Measurements from ENCODE around the gene WFS1.

WFS1 gene

GRCh38 chr4:6235012-6235411 lies 34.6 kb upstream of the WFS1 start:
- DNase-seq, result no peak

- no peak for DNase-seq
Measured at GRCh38 chr4:6235901-6236640, 33.6 kb upstream of the WFS1 start.

GRCh38 chr4:6236816-6237390 lies 32.7 kb upstream of the WFS1 start:
- no peak for DNase-seq

GRCh38 chr4:6239486-6239885 lies 30.2 kb upstream of the WFS1 start:
- DNase-seq, result no peak

DNA sequence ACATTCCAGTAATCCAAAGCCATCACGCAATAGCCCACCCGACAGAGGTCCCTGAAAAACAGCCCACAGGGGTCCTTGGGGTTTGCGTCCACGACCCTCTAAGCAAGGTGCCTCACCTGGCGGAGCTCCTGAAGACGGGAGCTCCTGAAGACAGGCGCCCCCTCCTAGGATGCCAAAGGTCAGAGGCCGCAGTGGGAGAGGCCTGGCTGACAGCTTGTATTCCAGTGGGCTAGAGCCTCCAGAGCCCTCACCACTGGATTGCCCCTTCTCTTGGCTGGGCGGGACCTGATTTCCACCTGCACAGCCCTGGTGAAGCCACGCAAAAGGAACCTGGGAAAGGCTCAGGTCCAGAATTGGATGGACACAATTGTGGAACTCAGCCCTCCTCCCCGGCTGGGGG lies 29.7 kb upstream of the WFS1 start:
- no peak for DNase-seq

DNA sequence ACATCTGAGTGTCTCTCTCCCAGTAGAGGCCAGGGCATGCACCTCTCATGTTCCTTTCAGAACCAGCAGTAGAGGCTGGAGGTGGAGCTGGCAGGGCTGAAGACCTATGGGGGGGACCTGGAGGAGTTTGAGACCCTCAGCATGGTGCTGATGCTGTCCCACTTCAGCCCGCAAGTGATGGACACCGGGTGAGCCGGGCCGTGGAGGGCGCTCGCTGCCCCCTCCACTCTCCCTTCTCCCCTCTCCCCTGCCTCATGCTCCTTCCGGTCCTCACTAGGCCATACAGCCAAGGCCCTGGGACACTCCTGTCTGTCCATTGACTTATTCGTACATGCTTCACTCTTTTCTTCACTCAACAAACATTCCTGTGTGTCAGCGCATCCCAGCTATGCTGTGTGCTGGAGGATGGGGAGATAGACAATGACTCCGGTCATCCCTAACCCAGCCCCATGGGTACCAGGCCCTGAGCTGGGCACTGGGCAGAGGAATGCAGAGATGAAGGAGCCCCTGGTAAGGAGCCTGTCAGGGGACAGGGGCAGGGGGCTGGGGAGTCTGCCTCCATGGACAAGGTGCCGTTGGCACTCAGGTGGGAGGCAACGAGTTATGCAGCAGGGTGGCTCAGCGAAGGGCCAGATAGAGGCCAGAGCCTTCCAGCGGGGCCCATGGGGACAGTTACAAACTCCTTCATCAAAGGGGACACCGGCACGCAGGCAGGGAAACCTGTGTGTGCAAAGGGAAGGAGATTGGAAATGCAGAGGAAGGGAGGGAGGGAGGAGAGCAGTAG lies 28.4 kb upstream of the WFS1 start:
- no peak for DNase-seq

DNA sequence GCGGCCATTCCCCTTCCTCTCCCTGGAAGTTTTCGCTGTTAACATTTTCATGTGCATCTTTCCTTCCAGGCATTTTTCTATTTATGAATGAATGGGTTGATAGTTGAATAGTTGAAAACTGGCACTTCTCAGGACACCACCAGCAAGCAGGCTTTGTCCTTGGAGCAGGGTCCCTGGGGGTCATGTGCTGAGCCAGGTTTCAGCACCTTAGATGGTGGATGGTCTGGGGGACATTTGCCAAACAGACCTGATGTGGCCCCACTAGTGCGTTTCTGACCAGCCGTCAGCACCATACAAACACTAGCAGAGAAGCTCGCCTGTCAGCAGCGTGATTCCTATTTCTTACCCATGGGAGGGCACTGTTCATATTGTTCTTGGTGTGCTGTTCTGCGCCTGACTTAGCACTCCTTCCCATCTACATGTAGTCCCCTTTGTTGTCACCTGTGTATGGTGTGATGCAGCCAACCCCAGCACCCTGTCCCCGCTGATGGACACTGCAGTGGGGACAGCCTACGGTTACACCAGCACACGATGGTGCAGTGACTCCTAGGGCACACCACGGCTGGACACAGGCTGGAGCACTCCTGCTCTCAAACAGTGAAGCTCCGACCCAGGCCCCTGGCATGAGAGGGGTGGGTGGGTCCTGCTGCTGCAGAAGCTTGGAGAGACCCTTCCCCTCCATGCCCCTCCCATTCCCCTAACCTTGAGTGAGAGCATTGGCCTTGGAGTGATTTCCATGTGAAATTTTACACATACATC lies 27.2 kb upstream of the WFS1 start:
- DNase-seq, result no peak

GRCh38 chr4:6245246-6246169 lies 24.1 kb upstream of the WFS1 start:
- no peak for DNase-seq

- no peak for DNase-seq
Measured at GRCh38 chr4:6246170-6246634, 23.4 kb upstream of the WFS1 start.

GRCh38 chr4:6248394-6248793 lies 21.3 kb upstream of the WFS1 start:
- DNase-seq, result no peak

DNA sequence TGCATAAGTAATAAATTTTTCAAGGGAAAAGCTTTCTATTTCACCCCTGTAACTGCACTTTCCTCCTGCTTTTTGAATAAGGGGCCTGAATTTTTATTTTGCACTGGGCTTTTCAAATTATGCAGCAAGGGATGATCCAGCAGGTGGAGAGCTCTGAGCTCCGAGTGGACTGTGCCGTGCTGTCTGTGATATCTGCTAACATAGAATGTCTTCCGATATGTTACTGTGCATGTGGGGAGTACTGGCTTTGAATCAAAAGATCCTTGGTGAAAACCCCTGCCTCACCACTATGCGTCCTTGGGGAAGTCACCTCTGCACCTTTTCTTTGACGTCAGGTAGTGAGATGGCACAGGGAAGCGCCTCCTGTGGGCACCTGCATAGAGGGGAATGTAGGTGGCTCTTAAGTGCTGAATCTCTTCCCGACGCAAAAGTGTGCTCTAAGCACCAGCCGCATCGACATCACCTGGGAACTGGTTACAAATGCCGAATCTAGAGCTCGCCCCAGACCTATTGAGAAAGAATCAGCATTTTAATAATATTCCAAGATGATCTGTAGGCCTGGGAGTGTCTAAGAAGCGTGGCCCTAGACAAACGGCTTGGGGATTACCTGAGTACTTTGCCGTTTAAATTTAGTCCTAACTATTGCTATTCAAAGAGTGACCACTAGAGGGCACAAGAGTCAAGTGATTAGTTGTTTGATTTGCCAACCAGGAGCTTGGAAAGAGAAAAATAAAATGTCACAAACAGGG lies 19.2 kb upstream of the WFS1 start:
- DNase-seq, result no peak

GRCh38 chr4:6250984-6251295 lies 18.7 kb upstream of the WFS1 start:
- no peak for DNase-seq

- DNase-seq, result no peak
Measured at GRCh38 chr4:6251365-6251764, 18.3 kb upstream of the WFS1 start.

GRCh38 chr4:6252051-6252450 lies 17.6 kb upstream of the WFS1 start:
- DNase-seq, result no peak

GRCh38 chr4:6253111-6253510 lies 16.5 kb upstream of the WFS1 start:
- no peak for DNase-seq

GRCh38 chr4:6253961-6254360 lies 15.7 kb upstream of the WFS1 start:
- DNase-seq, result no peak

DNA sequence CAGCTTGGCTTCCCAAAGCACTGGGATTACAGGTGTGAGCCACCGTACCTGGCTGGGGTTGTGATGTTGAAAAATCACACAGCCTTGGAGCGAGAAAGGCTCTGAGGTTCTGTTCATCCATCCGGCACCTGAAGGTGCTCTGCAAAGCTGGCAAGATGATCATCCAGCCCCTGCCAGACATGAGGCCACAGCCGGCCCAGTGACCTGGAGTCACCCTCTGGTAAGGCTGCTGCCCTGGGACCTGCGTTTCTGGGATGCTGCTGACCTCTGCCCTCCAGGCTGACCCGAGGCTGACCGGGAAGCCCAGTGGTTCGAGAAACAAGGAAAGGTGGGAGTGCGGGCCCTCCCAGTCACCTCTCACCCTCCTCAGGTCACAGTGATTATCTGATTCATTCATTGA lies 13.5 kb upstream of the WFS1 start:
- no peak for DNase-seq

DNA sequence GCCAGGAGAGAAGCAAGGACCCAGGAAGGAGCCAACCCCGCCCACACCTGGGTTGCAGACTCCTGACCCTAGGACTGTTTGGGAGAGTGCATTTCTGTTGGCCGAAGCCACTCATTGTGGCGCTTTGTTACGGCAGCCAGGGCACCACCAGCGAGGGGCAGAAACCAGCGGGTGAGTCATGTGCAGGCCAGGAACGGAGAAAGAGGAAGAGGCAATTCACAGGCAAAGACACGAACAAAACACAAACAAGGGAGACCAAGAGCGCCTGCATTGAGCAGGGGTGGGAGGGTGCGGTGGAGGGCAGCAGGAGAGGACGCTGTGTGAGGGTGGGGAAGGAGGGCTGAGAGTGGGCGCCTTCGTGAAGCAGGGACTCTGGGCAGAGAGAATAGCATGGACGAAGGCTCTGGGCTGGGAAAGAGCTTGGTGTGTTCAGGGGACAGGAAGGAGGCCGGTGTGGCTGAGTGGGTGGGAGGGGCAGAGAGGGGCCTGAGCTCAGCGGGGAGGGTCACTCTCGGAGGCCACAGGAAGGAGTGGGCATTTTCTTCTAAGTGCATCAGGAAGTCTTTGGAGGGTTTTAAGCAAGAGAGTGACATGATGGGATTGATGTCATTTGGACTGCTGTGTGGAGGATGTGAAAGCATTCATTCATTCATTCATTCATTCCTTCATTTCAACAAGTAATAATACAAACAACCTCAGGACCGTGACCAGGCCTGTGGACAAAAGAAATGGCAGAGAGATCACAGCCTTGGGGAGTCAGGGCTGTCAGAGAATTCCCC lies 12.2 kb upstream of the WFS1 start:
- no peak for DNase-seq

GRCh38 chr4:6258026-6258360 lies 11.7 kb upstream of the WFS1 start:
- DNase-seq, result no peak

GRCh38 chr4:6258741-6259140 lies 10.9 kb upstream of the WFS1 start:
- DNase-seq, result no peak

DNA sequence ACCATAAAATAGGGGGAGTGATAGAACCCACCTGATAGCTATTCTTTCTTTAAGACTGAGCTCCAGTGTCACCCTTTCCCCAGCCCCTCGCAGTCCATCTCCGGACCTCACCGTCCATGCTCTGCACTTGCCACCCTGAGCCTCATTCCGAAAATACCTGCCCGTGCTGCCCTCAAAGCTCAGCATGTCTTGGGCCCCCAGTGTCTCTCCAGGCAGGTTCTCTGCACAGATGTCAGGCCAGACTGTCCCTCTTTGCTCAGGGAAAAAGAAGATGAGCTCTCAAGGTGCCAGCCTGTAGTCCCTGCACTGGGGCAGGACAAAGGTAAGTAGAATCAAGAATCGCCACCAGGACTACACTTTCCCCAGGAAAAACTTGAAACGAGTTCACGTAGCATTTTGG lies 9.8 kb upstream of the WFS1 start:
- no peak for DNase-seq

Data from activated effector memory CD4-positive, alpha-beta T cell treated with Interleukin-2 at 50 U/mL for 16 hours (primary cell).